D721Med (cell line): ENCODE results near the gene POLR2L.

Experiments used
- DNase-seq: peaks from one replicate; pipeline ENCODE4 v3.0.0; 2011; ENCODE audit warnings: low spot score; ENCODE audit not compliant: insufficient read length
- FAIRE-seq: peaks from 2 replicates; lab custom pipeline; 2011; peaks lifted over from hg19 to GRCh38; lab: Jason Lieb, UNC
- TF ChIP-seq, protein P1 (sequence below): IDR thresholded peaks from 2 replicates; pipeline ENCODE4 v1.5.1; 2012; ENCODE audit warnings: mild to moderate bottlenecking, control low read depth; ENCODE audit not compliant: insufficient read depth; ENCODE audit errors: missing control alignments

The POLR2L gene

DNA sequence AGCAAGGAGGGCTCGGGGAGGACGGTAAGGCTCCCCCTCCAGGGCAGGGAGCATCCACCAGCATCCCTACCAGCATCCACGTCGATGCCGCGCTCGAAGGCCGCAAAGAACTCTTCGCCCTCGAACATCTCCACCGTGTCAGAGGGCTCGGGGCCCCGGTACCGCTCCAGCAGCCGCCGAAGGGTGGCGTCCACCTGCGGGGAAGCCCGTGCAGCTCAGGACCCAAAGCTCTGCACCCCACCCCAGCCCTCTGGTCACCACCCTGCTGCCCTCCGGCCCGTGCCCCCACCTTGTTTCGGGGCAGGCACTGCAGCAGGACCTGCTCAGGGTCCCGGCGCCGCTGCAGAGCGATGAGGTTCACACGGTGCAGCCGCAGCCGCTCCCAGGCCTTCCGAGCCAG lies 41.9 kb downstream of the POLR2L start:
- FAIRE-seq, result no peak

DNA sequence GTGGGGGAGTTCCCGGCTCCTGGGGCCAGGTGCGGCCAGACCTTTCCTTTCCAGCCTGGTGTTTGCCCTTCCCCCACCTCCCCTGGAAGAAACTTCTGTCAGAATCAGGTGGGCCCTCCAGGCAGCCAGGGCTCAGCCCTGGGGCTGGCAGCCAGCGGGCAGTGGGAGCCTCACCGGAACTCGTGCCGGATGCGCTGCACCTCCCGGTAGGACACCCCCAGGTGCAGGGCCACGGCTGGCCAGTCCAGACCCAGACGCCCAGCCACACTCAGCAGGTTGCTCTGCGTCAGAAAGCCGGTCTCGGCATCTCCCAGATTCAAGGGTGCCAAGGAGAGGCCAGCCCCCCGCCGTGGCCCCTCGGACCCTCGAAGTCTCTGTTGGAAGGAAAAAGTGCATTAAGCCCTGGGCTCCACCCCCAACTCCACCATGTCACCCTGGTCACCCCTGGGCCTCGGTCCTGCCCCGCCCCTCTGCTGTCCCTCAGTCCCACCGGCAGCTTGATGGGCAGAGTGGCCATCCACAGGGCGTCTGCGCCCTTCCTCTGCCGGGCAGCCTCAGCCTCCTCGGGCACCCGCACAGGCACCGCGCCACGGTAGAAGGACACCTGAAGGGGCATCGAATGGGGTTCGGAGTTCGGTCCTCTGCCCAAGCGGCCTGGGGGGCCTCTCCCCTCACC lies 42.5 kb downstream of the POLR2L start:
- FAIRE-seq, result no peak
- TF ChIP-seq, protein P1, sequence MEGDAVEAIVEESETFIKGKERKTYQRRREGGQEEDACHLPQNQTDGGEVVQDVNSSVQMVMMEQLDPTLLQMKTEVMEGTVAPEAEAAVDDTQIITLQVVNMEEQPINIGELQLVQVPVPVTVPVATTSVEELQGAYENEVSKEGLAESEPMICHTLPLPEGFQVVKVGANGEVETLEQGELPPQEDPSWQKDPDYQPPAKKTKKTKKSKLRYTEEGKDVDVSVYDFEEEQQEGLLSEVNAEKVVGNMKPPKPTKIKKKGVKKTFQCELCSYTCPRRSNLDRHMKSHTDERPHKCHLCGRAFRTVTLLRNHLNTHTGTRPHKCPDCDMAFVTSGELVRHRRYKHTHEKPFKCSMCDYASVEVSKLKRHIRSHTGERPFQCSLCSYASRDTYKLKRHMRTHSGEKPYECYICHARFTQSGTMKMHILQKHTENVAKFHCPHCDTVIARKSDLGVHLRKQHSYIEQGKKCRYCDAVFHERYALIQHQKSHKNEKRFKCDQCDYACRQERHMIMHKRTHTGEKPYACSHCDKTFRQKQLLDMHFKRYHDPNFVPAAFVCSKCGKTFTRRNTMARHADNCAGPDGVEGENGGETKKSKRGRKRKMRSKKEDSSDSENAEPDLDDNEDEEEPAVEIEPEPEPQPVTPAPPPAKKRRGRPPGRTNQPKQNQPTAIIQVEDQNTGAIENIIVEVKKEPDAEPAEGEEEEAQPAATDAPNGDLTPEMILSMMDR, result no peak

More for the DNA sequence above, 41.9 kb downstream of the POLR2L start:
- DNase-seq, result no peak
- TF ChIP-seq, protein P1, result no peak

DNA sequence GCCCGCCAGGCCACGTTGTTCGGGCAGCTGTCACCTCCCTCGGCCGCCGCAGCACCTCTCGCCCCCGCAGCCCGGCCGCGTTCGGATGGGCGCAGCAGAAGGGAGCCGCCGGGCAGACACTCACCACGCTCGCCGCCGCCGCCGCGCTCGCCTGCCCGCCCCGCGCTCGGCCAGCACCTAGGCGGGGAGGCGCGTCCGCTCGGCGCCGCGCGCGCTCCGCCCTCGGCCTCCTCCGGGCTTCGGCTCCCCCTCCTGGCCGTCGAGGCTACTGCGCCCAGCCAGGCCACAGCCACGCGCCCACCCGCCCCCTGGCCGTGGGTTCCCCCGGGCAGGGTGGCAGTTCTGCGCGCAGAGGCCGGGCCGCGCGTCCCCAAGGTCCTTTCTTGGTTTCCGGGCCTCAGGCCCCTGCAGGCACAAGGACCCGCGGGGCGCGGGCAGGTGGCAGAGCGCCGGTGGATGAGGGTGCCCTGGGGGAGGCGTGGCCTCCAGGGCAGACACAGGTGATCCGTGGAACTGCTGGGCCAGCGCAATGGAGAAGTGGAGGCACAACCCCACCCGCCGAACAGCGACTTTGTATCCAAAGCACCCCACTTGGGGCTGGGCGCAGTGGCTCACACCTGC lies 44.1 kb downstream of the POLR2L start, which contains the start of gene SLC25A22:
Gene SLC25A22 (minus strand): TSS at position 189 of the 621 bp plus-strand sequence. CDS start 3,275 bp downstream, outside the sequence.
- DNase-seq (peak; percentile 75), FAIRE-seq (no peak)
- TF ChIP-seq, protein P1, result peak; percentile 53

More for the DNA sequence above, 42.5 kb downstream of the POLR2L start:
- DNase-seq, result no peak

DNA sequence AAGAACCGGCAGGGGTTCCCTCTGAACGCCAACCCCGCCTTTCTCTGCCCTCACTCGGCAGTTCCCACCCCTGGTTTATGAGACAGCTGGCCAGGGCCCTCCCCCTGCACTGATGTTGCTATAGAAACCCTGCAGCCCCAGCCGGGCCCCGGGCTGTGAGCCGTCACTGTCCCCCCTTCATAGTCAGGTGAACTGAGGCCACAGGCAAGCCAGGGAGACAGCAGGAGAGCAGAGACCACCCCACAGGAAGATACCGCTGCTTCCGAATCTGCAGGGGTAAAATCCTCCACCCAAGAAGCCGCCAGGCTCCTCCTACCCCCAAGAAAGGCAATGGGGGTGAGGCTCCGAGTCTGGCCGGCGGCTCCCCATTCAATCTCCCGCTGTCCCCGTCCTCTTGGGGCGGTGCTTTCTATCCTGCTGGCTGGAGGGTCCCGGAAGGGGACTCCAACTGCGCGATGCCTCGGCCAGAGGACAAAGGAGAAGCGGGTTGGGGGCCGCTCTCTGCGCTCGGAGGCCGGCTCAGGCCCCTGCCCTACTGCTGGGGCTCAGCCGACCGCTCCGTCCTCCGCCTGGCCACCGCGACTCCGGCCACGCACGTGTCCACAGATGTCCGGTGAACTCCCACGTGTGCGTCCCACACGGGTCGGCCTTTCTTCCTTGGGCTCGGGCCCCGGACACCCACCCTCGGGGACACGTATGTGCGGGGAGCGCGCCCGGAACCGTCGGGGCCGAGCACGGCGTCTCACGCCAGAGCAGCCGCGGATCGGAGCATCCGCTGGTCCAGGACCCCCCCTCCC lies 44.8 kb downstream of the POLR2L start:
- TF ChIP-seq, protein P1, result no peak
- peak; percentile 55 for DNase-seq
- no peak for FAIRE-seq

DNA sequence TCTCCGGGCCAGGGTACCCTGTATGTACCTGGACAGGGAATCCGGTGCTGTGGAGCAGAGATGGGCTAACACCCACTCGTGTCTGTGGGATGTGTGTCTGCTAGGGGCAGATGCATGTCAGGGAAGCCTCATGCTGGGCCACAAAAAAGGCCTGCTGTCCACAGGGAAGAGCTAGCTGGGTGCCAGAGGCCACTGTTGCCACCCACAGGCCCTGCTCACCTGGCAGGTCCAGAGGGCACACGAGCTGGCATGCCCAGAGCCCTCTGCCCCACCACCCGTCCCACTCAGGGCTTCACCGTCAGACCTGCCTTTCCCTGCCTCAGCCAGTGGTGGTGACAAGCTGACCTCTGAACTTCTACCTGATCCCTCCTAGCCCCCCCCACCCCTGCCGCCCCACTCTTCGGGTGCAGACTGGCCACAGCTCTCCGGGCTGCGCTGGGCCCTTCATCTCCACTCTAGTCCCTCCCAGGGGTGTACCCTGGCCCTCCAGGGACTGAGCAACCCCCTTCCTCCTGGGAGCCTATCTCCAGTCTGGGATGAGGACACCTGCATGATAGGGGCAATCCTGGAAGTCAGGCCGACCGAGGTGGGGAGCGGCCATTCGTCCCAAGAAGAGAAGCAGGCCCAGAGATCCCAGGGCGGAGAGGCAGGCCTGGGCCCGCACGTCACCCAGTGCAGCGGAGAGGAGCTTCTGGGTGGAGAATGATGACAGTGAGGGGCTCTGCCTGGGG lies 45.6 kb downstream of the POLR2L start:
- FAIRE-seq, result no peak
- TF ChIP-seq, protein P1, result no peak
- DNase-seq, result no peak

DNA sequence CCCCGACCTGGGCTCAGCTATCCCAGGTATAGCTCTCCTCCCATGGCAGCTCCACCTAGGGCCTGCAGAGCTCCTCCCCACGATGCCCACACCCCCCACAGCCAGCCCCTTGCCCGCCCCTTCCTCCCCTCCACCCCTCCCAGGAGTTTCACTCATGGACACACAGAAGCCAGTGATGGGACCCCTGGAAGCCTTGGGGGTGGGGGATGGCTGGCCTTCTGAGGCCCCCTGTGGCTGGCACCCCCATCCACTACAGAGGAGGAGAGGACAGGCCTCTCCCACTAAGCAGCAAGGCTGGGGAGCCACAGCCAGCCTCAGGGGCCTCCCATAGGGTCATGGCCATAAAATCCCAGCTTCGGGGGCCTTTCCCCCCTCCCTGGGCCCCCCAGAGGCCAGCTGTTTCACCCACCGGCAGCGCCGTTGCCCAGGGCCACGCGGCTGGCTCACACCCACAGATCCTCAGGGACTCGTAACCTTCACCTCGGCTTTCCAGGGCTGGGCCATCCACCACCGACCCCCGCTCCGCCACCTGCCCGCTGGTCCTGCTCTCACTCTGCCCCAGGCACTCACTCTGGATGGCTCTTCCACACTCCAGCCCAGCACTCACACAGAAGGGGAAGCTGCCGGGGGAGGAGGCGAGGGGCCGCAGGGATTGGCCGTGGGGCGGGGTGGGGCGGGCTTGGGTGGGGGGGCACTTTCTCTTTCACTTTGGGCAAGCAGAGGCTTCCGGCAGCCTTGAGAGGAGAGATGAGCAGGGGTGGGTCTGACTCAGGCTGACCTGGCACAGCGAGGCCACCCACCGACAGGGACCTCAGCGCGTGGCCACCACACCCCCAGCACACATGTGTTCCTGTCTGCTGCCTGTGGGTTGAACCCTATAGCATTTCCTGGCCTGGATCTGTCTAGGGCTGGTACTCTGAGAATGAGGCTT lies 46.4 kb downstream of the POLR2L start:
- FAIRE-seq (no peak), DNase-seq (no peak)
- TF ChIP-seq, protein P1, result no peak
